ENCODE measurements around the gene PLEK. TPM values are rescaled to one million over a fixed set of nuclear protein-coding genes. Genes with fewer than 3 reads are reported as not detected.

The PLEK gene
- total and polyA plus RNA-seq, 10 of the 15 experiments (the other 5 are each of a cell fraction or from before 2014, with no cell fraction given), result 229 to 804 (median 362) TPM

DNA sequence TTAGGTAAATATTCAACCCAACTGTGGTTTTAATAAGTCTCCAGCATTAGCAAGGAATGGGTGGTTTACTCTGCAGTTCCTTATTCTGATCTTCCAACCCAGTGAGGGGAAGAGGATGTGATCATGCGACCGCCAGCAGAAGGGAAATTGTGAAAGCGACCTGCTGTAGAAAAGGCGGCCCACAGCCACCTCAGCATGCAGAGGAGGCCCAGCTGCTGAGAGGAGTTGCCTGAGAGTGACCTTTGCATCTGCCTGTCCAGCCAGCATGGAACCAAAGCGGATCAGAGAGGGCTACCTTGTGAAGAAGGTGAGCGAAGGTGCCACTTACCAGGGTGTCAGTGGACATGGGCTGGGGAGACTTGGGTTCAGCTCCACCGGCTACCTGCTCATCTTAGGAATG lies at the start of gene PLEK (continued):
- TF ChIP-seq ATF2 (IDR thresholded peaks at IDR 0.05; ENCODE audit: low read length), result peak; percentile 39; the same call in 1 of the 2 replicates
- TF ChIP-seq IRF4 (IDR thresholded peaks at IDR 0.05; ENCODE audit: low read depth, low read length), result peak; percentile 39; the same call in 1 of the 2 replicates
- peak; percentile 79; the same call in 1 of the 2 replicates for TF ChIP-seq TAF1 (IDR thresholded peaks at IDR 0.05; ENCODE audit: borderline replicate concordance, low read depth, low read length)
- TF ChIP-seq, protein P1, sequence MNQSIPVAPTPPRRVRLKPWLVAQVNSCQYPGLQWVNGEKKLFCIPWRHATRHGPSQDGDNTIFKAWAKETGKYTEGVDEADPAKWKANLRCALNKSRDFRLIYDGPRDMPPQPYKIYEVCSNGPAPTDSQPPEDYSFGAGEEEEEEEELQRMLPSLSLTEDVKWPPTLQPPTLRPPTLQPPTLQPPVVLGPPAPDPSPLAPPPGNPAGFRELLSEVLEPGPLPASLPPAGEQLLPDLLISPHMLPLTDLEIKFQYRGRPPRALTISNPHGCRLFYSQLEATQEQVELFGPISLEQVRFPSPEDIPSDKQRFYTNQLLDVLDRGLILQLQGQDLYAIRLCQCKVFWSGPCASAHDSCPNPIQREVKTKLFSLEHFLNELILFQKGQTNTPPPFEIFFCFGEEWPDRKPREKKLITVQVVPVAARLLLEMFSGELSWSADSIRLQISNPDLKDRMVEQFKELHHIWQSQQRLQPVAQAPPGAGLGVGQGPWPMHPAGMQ (IDR thresholded peaks at IDR 0.05; ENCODE audit: borderline replicate concordance), result no peak
- peak; percentile 6 for TF ChIP-seq SP1 (IDR thresholded peaks at IDR 0.05; ENCODE audit: low read depth, low read length)
- 0 out of 2 replicates have a peak, but pooled peaks have one; percentile 62 for TF ChIP-seq RCOR1 (conservative IDR thresholded peaks at IDR 0.05; ENCODE audit: low read depth, low read length)
- TF ChIP-seq CEBPB (IDR thresholded peaks at IDR 0.05; ENCODE audit: borderline replicate concordance in 1 of 2, low read depth in 2 of 2, low read length in 2 of 2), result 0 out of 4 replicates have a peak, but pooled peaks of 1 of the 2 experiments have one; percentile 5
- TF ChIP-seq POLR2AphosphoS2 (IDR thresholded peaks at IDR 0.05; ENCODE audit: low read depth, low read length), result peak; percentile 92
- TF ChIP-seq PAX5 (IDR thresholded peaks at IDR 0.05; ENCODE audit: borderline replicate concordance, low read depth, low read length), result no peak
- TF ChIP-seq ZNF274 (IDR thresholded peaks at IDR 0.05; ENCODE audit: insufficient read depth, insufficient read length), result no peak
- TF ChIP-seq SMAD1 (IDR thresholded peaks at IDR 0.05; ENCODE audit: low read depth, partially characterized antibody), result peak; percentile 57
- TF ChIP-seq SPI1 (IDR thresholded peaks at IDR 0.05; ENCODE audit: borderline replicate concordance, insufficient read depth, low read depth, low read length), result peak; percentile 89
- TF ChIP-seq, protein P2, sequence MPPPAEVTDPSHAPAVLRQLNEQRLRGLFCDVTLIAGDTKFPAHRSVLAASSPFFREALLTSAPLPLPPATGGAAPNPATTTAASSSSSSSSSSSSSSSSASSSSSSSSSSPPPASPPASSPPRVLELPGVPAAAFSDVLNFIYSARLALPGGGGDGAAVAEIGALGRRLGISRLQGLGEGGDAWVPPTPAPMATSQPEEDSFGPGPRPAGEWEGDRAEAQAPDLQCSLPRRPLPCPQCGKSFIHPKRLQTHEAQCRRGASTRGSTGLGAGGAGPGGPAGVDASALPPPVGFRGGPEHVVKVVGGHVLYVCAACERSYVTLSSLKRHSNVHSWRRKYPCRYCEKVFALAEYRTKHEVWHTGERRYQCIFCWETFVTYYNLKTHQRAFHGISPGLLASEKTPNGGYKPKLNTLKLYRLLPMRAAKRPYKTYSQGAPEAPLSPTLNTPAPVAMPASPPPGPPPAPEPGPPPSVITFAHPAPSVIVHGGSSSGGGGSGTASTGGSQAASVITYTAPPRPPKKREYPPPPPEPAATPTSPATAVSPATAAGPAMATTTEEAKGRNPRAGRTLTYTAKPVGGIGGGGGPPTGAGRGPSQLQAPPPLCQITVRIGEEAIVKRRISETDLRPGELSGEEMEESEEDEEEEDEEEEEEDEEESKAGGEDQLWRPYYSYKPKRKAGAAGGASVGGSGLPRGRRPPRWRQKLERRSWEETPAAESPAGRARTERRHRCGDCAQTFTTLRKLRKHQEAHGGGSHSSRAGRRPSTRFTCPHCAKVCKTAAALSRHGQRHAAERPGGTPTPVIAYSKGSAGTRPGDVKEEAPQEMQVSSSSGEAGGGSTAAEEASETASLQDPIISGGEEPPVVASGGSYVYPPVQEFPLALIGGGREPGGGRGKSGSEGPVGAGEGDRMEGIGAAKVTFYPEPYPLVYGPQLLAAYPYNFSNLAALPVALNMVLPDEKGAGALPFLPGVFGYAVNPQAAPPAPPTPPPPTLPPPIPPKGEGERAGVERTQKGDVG (CRISPR knock-in tag; IDR thresholded peaks at IDR 0.05), result no peak
- TF ChIP-seq KAT2A (conservative IDR thresholded peaks at IDR 0.05; ENCODE audit: control insufficient read depth, low read depth, low read length), result no peak
- TF ChIP-seq TCF3 (IDR thresholded peaks at IDR 0.05; ENCODE audit: borderline replicate concordance, insufficient read depth, low read depth, low read length), result peak; percentile 42; the same call in 1 of the 2 replicates
- TF ChIP-seq, protein P3, sequence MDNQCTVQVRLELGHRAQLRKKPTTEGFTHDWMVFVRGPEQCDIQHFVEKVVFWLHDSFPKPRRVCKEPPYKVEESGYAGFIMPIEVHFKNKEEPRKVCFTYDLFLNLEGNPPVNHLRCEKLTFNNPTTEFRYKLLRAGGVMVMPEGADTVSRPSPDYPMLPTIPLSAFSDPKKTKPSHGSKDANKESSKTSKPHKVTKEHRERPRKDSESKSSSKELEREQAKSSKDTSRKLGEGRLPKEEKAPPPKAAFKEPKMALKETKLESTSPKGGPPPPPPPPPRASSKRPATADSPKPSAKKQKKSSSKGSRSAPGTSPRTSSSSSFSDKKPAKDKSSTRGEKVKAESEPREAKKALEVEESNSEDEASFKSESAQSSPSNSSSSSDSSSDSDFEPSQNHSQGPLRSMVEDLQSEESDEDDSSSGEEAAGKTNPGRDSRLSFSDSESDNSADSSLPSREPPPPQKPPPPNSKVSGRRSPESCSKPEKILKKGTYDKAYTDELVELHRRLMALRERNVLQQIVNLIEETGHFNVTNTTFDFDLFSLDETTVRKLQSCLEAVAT (IDR thresholded peaks at IDR 0.05), result peak; percentile 94
- TF ChIP-seq SRF (IDR thresholded peaks at IDR 0.05; ENCODE audit: low read depth in 2 of 2, low read length in 2 of 2), result no peak
- TF ChIP-seq RFX5 (IDR thresholded peaks at IDR 0.05; ENCODE audit: low read depth, low read length), result no peak
- no peak for TF ChIP-seq GABPA (IDR thresholded peaks at IDR 0.05; ENCODE audit: low read depth)
- TF ChIP-seq RBBP5 (conservative IDR thresholded peaks at IDR 0.05), result no peak
- peak; percentile 69 for TF ChIP-seq RUNX3 (IDR thresholded peaks at IDR 0.05; ENCODE audit: low read length)
- TF ChIP-seq E2F4 (IDR thresholded peaks at IDR 0.05; ENCODE audit: low read depth, low read length), result no peak
- TF ChIP-seq FOXK2 (IDR thresholded peaks at IDR 0.05), result no peak
- TF ChIP-seq MTA2 (IDR thresholded peaks at IDR 0.05; ENCODE audit: low read depth), result peak; percentile 46; the same call in 1 of the 2 replicates

All from GM12878 (cell line).